HG03095 (cell line): Measurements from ENCODE around the gene HTT.

ENCODE experiments used
- ATAC-seq: cut with Tn5 transposase; IDR thresholded peaks from one replicate; pipeline ENCODE4 v1.9.1; 2021; ENCODE audit warnings: moderate library complexity; ENCODE audit not compliant: unreplicated experiment

HTT gene

GRCh38 chr4:3245676-3246075 is 171.2 kb downstream of the HTT start:
- no peak for ATAC-seq

GRCh38 chr4:3246458-3247398 is 172.2 kb downstream of the HTT start:
- ATAC-seq = no peak

GRCh38 chr4:3247399-3248177 is 173.1 kb downstream of the HTT start:
- no peak for ATAC-seq

GRCh38 chr4:3248178-3248480 is 173.6 kb downstream of the HTT start:
- no peak for ATAC-seq

- ATAC-seq = no peak
Observed at GRCh38 chr4:3248811-3249661, 174.6 kb downstream of the HTT start, which contains the start of gene MSANTD1. MSANTD1 (plus strand) TSS chr4:3249159; CDS start chr4:3249223, 64 bp downstream.

- ATAC-seq = no peak
Observed at GRCh38 chr4:3249711-3250437, 175.4 kb downstream of the HTT start.

GRCh38 chr4:3250438-3250955 is 176.0 kb downstream of the HTT start:
- no peak for ATAC-seq

GRCh38 chr4:3250956-3251690 is 176.6 kb downstream of the HTT start:
- no peak for ATAC-seq

GRCh38 chr4:3251691-3252479 is 177.4 kb downstream of the HTT start:
- no peak for ATAC-seq

GRCh38 chr4:3252480-3252828 is 178.0 kb downstream of the HTT start:
- no peak for ATAC-seq

GRCh38 chr4:3252831-3253641 is 178.6 kb downstream of the HTT start:
- no peak for ATAC-seq

GRCh38 chr4:3253808-3254207 is 179.3 kb downstream of the HTT start:
- ATAC-seq = no peak

- ATAC-seq = no peak
Observed at GRCh38 chr4:3254302-3255131, 180.0 kb downstream of the HTT start.

GRCh38 chr4:3255611-3256186 is 181.2 kb downstream of the HTT start:
- ATAC-seq = no peak

GRCh38 chr4:3256230-3257102 is 182.0 kb downstream of the HTT start:
- no peak for ATAC-seq

- ATAC-seq = no peak
Observed at GRCh38 chr4:3257103-3257555, 182.6 kb downstream of the HTT start.
